ENCODE results near the gene ASB9. TPM values are rescaled to one million over a fixed set of nuclear protein-coding genes. Genes with fewer than 3 reads are reported as not detected.
"Not testable (repeated sequence)": the region's sequence is repeated elsewhere in the genome, so short reads cannot be mapped to it uniquely, and the experiment has no call there.

ASB9 gene
- total and polyA plus RNA-seq, 4 donors, result 2.1 to 7.5 (median 3.1) TPM

DNA sequence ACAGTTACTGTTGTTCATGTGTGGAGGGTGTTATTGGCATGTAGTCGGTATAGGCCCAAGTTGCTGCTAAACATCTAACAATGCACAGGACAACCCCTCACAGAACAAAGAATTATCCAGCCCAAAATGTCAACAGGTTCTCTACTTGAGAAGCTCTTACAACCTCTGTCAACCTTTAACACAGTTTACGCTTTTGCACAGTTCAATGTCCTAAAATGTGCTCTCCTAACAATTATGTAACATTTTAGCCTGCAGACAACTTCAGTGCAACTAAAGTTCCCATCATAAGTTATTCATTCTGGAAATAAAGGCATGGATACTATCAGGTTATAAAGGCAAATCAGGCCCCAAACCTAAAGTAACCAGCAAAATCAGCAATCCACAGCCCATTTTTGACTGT lies 66.2 kb downstream of the ASB9 start:
- DNase-seq, result no peak
- 77 to 97% methylated on average over 2 of the region's 2 CpGs for WGBS, 2 donors

DNA sequence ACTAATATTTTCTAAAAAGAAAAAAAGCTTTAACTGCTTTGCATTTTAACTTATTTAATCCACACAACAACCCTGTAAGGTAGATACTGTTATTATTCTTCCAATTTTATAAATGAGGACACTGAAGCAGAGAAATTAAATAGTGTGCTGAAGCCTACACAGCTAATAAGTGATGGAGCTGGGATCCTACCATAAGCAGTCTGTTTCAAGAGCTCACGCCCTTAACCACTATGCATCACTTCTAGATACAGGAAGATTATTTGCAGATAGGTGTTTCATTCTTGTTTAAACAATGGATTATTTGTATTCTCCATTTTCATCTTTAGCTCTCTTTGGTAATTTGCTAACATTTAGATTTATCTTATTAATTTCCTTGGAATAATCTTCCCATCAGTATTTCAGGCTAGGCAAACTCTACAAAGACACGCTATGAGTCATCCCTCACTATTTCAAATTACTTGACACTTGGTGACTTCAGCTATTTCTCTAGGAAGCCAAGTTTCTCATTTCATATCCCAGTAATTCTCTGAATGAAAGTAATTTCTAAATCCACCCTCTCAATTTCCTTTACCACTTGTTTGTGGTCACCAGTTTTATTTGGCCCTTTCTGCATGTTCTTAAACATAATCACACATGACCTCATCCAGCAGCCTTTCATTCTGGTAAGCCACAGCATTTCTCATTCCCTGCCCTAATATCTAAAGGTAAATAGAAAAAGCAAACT lies 67.3 kb downstream of the ASB9 start:
- Histone ChIP-seq H3K27ac (ENCODE audit: low read depth in 1 of 2, low read length in 1 of 2) (no peak overlapping the region), H3K9ac (ENCODE audit: insufficient read depth in 1 of 2, low read length in 2 of 2) (no peak overlapping the region), H3K27me3 (ENCODE audit: control insufficient read depth in 3 of 3, insufficient read depth in 3 of 3, low read length in 2 of 3) (peaks cover 0 to 65% (median 29%) of the 10 kb centered on the region in 3 donors), H3K36me3 (ENCODE audit: control insufficient read depth in 4 of 4, insufficient read depth in 4 of 4, low read length in 4 of 4) (no peaks in the 10 kb centered on the region), H3K9me3 (ENCODE audit: control insufficient read depth in 4 of 4, insufficient read depth in 3 of 4, low read length in 3 of 4) (peaks cover 0 to 2% (median 0%) of the 10 kb centered on the region in 4 donors), H3K4me1 (ENCODE audit: control insufficient read depth in 5 of 5, insufficient read depth in 5 of 5, low read length in 5 of 5) (no peaks in the 10 kb centered on the region), H3K4me3 (no peak overlapping the region)
- ATAC-seq (ENCODE audit: insufficient read depth, low FRiP score) (no peak), DNase-seq (no peak)
- 74 to 86% methylated on average over 2 of the region's 2 CpGs for WGBS, 2 donors
- TF ChIP-seq, protein P1, sequence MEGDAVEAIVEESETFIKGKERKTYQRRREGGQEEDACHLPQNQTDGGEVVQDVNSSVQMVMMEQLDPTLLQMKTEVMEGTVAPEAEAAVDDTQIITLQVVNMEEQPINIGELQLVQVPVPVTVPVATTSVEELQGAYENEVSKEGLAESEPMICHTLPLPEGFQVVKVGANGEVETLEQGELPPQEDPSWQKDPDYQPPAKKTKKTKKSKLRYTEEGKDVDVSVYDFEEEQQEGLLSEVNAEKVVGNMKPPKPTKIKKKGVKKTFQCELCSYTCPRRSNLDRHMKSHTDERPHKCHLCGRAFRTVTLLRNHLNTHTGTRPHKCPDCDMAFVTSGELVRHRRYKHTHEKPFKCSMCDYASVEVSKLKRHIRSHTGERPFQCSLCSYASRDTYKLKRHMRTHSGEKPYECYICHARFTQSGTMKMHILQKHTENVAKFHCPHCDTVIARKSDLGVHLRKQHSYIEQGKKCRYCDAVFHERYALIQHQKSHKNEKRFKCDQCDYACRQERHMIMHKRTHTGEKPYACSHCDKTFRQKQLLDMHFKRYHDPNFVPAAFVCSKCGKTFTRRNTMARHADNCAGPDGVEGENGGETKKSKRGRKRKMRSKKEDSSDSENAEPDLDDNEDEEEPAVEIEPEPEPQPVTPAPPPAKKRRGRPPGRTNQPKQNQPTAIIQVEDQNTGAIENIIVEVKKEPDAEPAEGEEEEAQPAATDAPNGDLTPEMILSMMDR (IDR thresholded peaks at IDR 0.05; ENCODE audit: control extremely low read depth, extremely low read depth), result no peak

More for the DNA sequence above, 66.2 kb downstream of the ASB9 start:
- H3K9ac ChIP-seq (ENCODE audit: insufficient read depth in 1 of 2, low read length in 2 of 2), result no peak overlapping the region
- H3K27me3 ChIP-seq (ENCODE audit: control insufficient read depth in 3 of 3, insufficient read depth in 3 of 3, low read length in 2 of 3), result peaks cover 0 to 63% (median 28%) of the 10 kb centered on the region in 3 donors
- no peaks in the 10 kb centered on the region for H3K4me1 ChIP-seq (ENCODE audit: control insufficient read depth in 5 of 5, insufficient read depth in 5 of 5, low read length in 5 of 5)
- H3K4me3 ChIP-seq, result no peak overlapping the region
- H3K36me3 ChIP-seq (ENCODE audit: control insufficient read depth in 4 of 4, insufficient read depth in 4 of 4, low read length in 4 of 4), result no peaks in the 10 kb centered on the region
- peaks cover 0 to 2% (median 0%) of the 10 kb centered on the region in 4 donors for H3K9me3 ChIP-seq (ENCODE audit: control insufficient read depth in 4 of 4, insufficient read depth in 3 of 4, low read length in 3 of 4)
- TF ChIP-seq, protein P1 (IDR thresholded peaks at IDR 0.05; ENCODE audit: control extremely low read depth, extremely low read depth), result no peak
- ATAC-seq (ENCODE audit: insufficient read depth, low FRiP score), result no peak
- H3K27ac ChIP-seq (ENCODE audit: low read depth in 1 of 2, low read length in 1 of 2), result no peak overlapping the region

DNA sequence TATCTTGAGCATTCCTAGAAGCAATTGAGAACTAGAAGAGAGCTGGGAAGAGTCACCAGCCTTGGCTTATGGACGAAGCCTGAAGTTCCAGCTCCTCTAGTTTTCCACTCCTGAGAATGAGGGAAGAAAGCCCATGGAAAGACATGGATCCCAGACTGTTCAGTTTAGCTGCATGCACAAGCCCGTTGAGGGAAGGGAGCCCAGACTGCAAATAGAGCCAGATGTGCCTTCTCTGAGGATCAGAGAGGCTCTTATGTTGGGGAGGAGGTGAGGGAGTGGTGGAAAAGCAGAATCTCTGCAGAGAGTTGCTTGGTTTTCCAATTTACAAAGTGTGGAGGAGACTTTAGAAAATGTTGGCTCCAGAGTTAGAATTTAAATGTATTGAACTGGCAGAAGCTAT lies 69.0 kb downstream of the ASB9 start:
- WGBS, 2 donors, result 51 to 89% methylated on average over 2 of the region's 2 CpGs
- no peak for DNase-seq
- no peak for ATAC-seq (ENCODE audit: insufficient read depth, low FRiP score)
- TF ChIP-seq, protein P1 (IDR thresholded peaks at IDR 0.05; ENCODE audit: control extremely low read depth, extremely low read depth), result no peak
- Histone ChIP-seq H3K27ac (ENCODE audit: low read depth in 1 of 2, low read length in 1 of 2) (no peak overlapping the region), H3K36me3 (ENCODE audit: control insufficient read depth in 4 of 4, insufficient read depth in 4 of 4, low read length in 4 of 4) (no peaks in the 10 kb centered on the region), H3K4me1 (ENCODE audit: control insufficient read depth in 5 of 5, insufficient read depth in 5 of 5, low read length in 5 of 5) (no peaks in the 10 kb centered on the region), H3K27me3 (ENCODE audit: control insufficient read depth in 3 of 3, insufficient read depth in 3 of 3, low read length in 2 of 3) (peaks cover 0 to 57% (median 24%) of the 10 kb centered on the region in 3 donors), H3K4me3 (no peak overlapping the region), H3K9ac (ENCODE audit: insufficient read depth in 1 of 2, low read length in 2 of 2) (no peak overlapping the region), H3K9me3 (ENCODE audit: control insufficient read depth in 4 of 4, insufficient read depth in 3 of 4, low read length in 3 of 4) (peaks cover 0 to 2% (median 0%) of the 10 kb centered on the region in 4 donors)

DNA sequence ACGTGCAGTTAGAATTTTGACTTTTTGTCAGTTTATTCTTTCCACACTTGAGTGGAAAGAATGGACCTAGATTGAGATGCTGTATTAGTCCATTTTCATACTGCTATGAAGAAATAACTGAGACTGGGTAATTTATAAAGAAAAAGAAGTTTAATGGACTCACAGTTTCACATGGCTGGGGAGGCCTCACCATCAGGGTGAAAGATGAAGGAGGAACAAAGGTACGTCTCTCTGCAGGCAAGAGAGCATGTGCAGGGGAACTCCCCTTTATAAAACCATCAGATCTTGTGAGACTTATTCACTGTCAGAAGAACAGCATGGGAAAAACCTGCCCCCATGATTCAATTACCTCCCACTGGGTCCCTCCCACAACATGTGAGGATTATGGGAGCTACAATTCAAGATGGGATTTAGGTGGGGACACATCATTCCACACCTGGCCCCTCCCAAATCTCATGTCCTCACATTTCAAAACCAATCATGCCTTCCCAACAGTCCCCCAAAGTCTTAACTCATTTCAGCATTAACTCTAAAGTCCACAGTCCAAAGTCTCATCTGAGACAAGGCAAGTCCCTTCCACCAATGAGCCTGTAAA lies 71.2 kb downstream of the ASB9 start:
- not testable (repeated sequence) for H3K4me3 ChIP-seq; ATAC-seq (ENCODE audit: insufficient read depth, low FRiP score); H3K9ac ChIP-seq (ENCODE audit: insufficient read depth in 1 of 2, low read length in 2 of 2); DNase-seq; H3K36me3 ChIP-seq (ENCODE audit: control insufficient read depth in 4 of 4, insufficient read depth in 4 of 4, low read length in 4 of 4); H3K4me1 ChIP-seq (ENCODE audit: control insufficient read depth in 5 of 5, insufficient read depth in 5 of 5, low read length in 5 of 5); H3K9me3 ChIP-seq (ENCODE audit: control insufficient read depth in 4 of 4, insufficient read depth in 3 of 4, low read length in 3 of 4); H3K27ac ChIP-seq (ENCODE audit: low read depth in 1 of 2, low read length in 1 of 2)
- peaks cover 0 to 59% (median 20%) of the 10 kb centered on the region in 3 donors for H3K27me3 ChIP-seq (ENCODE audit: control insufficient read depth in 3 of 3, insufficient read depth in 3 of 3, low read length in 2 of 3)
- WGBS, 2 donors, result 73 to 93% methylated on average over 2 of the region's 2 CpGs
